B cell (primary cell): ENCODE data around the gene GPR18. TPM values are rescaled to one million over a fixed set of nuclear protein-coding genes. Genes with fewer than 3 reads are reported as not detected.

Experiments used
- ATAC-seq: fragments of 200-7000 bp; cut with Tn5 transposase; one replicate; pipeline ENCODE4 v1.10.0; 2021; ENCODE audit warnings: low read depth, mild to moderate bottlenecking, moderate number of reproducible peaks, moderate library complexity
- CTCF ChIA-PET: fragments of 350-600 bp; sonication (Branson Sonifier 250); formaldehyde crosslinking; loops from one replicate; lab custom pipeline; 2021; ENCODE audit warnings: antibody characterized with exemption, inconsistent platforms; lab: Charles Lee
- POLR2A ChIA-PET: fragments of 350-600 bp; sonication (Branson Sonifier 250); formaldehyde crosslinking; loops from one replicate; lab custom pipeline; 2021; ENCODE audit warnings: antibody characterized with exemption; lab: Charles Lee
- DNase-seq: peaks from one replicate; pipeline ENCODE4 v3.0.0; 2013
- H2AFZ ChIP-seq: 2 replicates; pipeline ENCODE4 v1.6.1; 2012; ENCODE audit warnings: mild to moderate bottlenecking, low read depth, low read length; ENCODE audit not compliant: insufficient read depth, poor library complexity, severe bottlenecking
- H3K27ac ChIP-seq, 2 donors: 1 replicate in 1 of 2; 2 replicates in 1 of 2; pipeline ENCODE4 v1.5.1; 2012 to 2013; ENCODE audit warnings: low read length in 2 of 2, mild to moderate bottlenecking in 2 of 2, moderate library complexity in 1 of 2
- H3K27me3 ChIP-seq, 4 experiments: fragments of 200-600 bp in 1 of 4; sonication (generic) in 1 of 4; replicated peaks in 1 of 4; 1 replicate in 2 of 4; 2 replicates in 2 of 4; pipeline versions ENCODE4 v1.6.1 to v1.7.0; 2013 to 2016; ENCODE audit warnings: low read length in 3 of 4, mild to moderate bottlenecking in 2 of 4, mixed read lengths in 1 of 4, moderate library complexity in 1 of 4; ENCODE audit not compliant: insufficient read depth in 4 of 4, control insufficient read depth in 3 of 4; ENCODE audit errors: control extremely low read depth in 1 of 4
- H3K36me3 ChIP-seq, 2 experiments: replicated peaks in 1 of 2; 1 replicate in 1 of 2; 2 replicates in 1 of 2; pipeline versions ENCODE4 v1.6.1 to v1.7.1; 2013; ENCODE audit warnings: low read length in 1 of 2; ENCODE audit not compliant: insufficient read depth in 2 of 2, control insufficient read depth in 1 of 2; ENCODE audit errors: control extremely low read depth in 1 of 2, extremely low read depth in 1 of 2
- H3K4me1 ChIP-seq, 2 donors: fragments of 200-600 bp in 1 of 2; sonication (generic) in 1 of 2; 1 replicate in 1 of 2; 2 replicates in 1 of 2; pipeline versions ENCODE4 v1.5.1 to v1.6.1; 2013 to 2017; ENCODE audit warnings: low read length in 2 of 2; ENCODE audit not compliant: control insufficient read depth in 2 of 2, insufficient read depth in 2 of 2
- H3K4me2 ChIP-seq: replicated peaks from 2 replicates; pipeline ENCODE3; 2012; ENCODE audit warnings: mild to moderate bottlenecking, low read depth, low read length; ENCODE audit not compliant: poor library complexity, severe bottlenecking
- H3K4me3 ChIP-seq, 5 experiments: fragments of 200-600 bp in 1 of 5; sonication (generic) in 1 of 5; 1 replicate in 3 of 5; 2 replicates in 2 of 5; pipeline versions ENCODE4 v1.5.1 to v1.7.0; 2011 to 2016; ENCODE audit warnings: low read length in 4 of 5, mild to moderate bottlenecking in 4 of 5, low read depth in 2 of 5, control low read depth in 1 of 5, moderate library complexity in 1 of 5; ENCODE audit not compliant: insufficient read depth in 1 of 5; ENCODE audit errors: control extremely low read depth in 1 of 5, extremely low read depth in 1 of 5
- H3K79me2 ChIP-seq: fragments of 200-600 bp; sonication (generic); one replicate; pipeline ENCODE4 v1.6.0; 2016; ENCODE audit warnings: low read length; ENCODE audit not compliant: control insufficient read depth, insufficient read depth
- H3K9ac ChIP-seq: fragments of 200-600 bp; sonication (generic); 2 replicates; pipeline ENCODE4 v1.6.1; 2017; ENCODE audit warnings: mild to moderate bottlenecking, low read length, moderate library complexity
- H3K9me3 ChIP-seq, 3 donors: one replicate each; pipeline versions ENCODE4 v1.6.1 to v1.7.1; 2013; ENCODE audit warnings: low read length in 2 of 3; ENCODE audit not compliant: control insufficient read depth in 2 of 3, insufficient read depth in 1 of 3; ENCODE audit errors: control extremely low read depth in 1 of 3
- H4K20me1 ChIP-seq: 2 replicates; pipeline ENCODE4 v1.6.0; 2012; ENCODE audit warnings: mild to moderate bottlenecking, low read length; ENCODE audit not compliant: insufficient read depth, control insufficient read depth, poor library complexity, severe bottlenecking
- H3K27ac Mint-ChIP-seq: one replicate; pipeline ENCODE4 v1.8.0; 2021; ENCODE audit warnings: mixed read lengths
- H3K27me3 Mint-ChIP-seq: one replicate; pipeline ENCODE4 v1.8.0; 2021; ENCODE audit warnings: mixed read lengths
- H3K4me1 Mint-ChIP-seq: one replicate; pipeline ENCODE4 v1.8.0; 2021; ENCODE audit warnings: mixed read lengths
- H3K4me3 Mint-ChIP-seq: one replicate; pipeline ENCODE4 v1.8.0; 2021; ENCODE audit warnings: mixed read lengths
- H3K9me3 Mint-ChIP-seq: one replicate; pipeline ENCODE4 v1.8.0; 2022; ENCODE audit warnings: mixed read lengths; ENCODE audit not compliant: insufficient read depth
- EZH2 ChIP-seq: IDR thresholded peaks from 2 replicates; pipeline ENCODE4 v1.6.1; 2012; ENCODE audit warnings: borderline replicate concordance, low read depth, mild to moderate bottlenecking, moderate library complexity, low read length; ENCODE audit not compliant: insufficient read depth, poor library complexity, severe bottlenecking
- WGBS: methylation state at CpG from one replicate; pipeline ENCODE4 v1.1.5; 2013; ENCODE audit warnings: missing lambda C conversion rate; ENCODE audit not compliant: insufficient coverage; 5-methylcytosine and 5-hydroxymethylcytosine counted together
- intact Hi-C: fragments of 100-400 bp; cut with micrococcal nuclease; formaldehyde crosslinking; loops from one replicate; pipeline ENCODE4 v1.10.0; 2022
- polyA plus RNA-seq: library from polyadenylated mRNA; depleted of rRNA; stranded (reverse); fragments of >200 nt; gene quantifications from 2 replicates; pipeline ENCODE4 v1.2.3, GENCODE V29; 2012
- total RNA-seq, 2 donors: library from RNA; stranded (reverse); fragments of 120-200 nt in 1 of 2; gene quantifications; 1 replicate in 1 of 2; 2 replicates in 1 of 2; pipeline versions ENCODE4 v1.2.3 to v1.2.4, GENCODE V29; 2013 to 2022
- TF ChIP-seq, protein P1 (sequence below): fragments of 200-600 bp; IDR thresholded peaks from one replicate; pipeline ENCODE4 v1.8.0; 2022; ENCODE audit warnings: antibody characterized with exemption, mild to moderate bottlenecking

Gene GPR18
- total and polyA plus RNA-seq, 2 donors (not counting 1 experiment from before 2014, with no cell fraction given), result 19.1 to 54.8 TPM

DNA sequence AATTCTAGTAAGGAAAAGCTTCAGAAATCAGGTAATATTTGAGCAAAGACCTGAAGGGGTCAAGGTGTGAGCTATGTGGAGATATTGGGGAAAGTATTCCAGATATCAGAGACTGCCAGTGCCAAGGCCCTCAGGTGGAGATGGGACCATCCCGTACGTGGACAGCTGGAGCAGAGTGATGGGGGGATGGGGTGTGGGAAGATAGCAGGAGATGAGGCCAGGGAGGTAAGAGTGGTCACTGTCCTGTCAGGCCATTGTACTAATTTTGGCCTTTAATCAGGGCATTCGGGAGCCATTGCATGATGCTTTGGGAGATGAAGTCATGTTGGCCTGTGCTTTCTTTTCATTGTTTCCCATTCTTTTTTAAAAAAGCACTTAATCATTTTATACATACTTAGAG, 13.1 kb upstream of the GPR18 start:
- no peak overlapping the region for H2AFZ ChIP-seq
- CTCF ChIA-PET, result interaction anchor here (1.2 to 17.1 kb wide), 21 partner anchors 11 to 344 kb away, joined by 3 to 661 read pairs (median 28); partner anchors contain the start of genes GPR18, GPR183, TM9SF2 and UBAC2
- intact Hi-C loops, result loop anchor here (5.0 kb wide), 1 partner anchor 966 kb away; no protein-coding TSS in a partner anchor
- H3K27me3 Mint-ChIP-seq, result no peaks in the 10 kb centered on the region
- POLR2A ChIA-PET, result interaction anchor here (1.1 to 2.1 kb wide), 4 partner anchors 31 to 118 kb away, joined by 4 to 9 read pairs (median 4); no protein-coding TSS in a partner anchor
- no peaks in the 10 kb centered on the region for H3K27me3 ChIP-seq
- no peaks in the 10 kb centered on the region for H3K9me3 Mint-ChIP-seq
- DNase-seq (no peak), ATAC-seq (no peak)
- peaks cover 0 to 27% of the 10 kb centered on the region in 2 experiments for H3K36me3 ChIP-seq
- peak overlapping the region; percentile 17 for H3K9ac ChIP-seq
- H3K4me1 Mint-ChIP-seq, result peaks cover 64% of the 10 kb centered on the region
- H3K4me1 ChIP-seq, result peaks cover 45 to 59% of the 10 kb centered on the region in 2 donors
- peak overlapping the region; percentile 69 to 89 for H3K27ac ChIP-seq
- peaks cover 78% of the 10 kb centered on the region for H3K79me2 ChIP-seq
- 71% methylated on average over 2 of the region's 3 CpGs for WGBS
- peaks cover 0 to 13% (median 5%) of the 10 kb centered on the region in 3 donors for H3K9me3 ChIP-seq
- peak overlapping the region; percentile 92 for H3K27ac Mint-ChIP-seq
- H3K4me3 Mint-ChIP-seq, result peak overlapping the region; percentile 37
- H3K4me2 ChIP-seq, result peak overlapping the region; percentile 63
- peak overlapping the region in 2 of 5 experiments; percentile 0 to 31 for H3K4me3 ChIP-seq
- H4K20me1 ChIP-seq, result no peaks in the 10 kb centered on the region
- TF ChIP-seq, protein P1, sequence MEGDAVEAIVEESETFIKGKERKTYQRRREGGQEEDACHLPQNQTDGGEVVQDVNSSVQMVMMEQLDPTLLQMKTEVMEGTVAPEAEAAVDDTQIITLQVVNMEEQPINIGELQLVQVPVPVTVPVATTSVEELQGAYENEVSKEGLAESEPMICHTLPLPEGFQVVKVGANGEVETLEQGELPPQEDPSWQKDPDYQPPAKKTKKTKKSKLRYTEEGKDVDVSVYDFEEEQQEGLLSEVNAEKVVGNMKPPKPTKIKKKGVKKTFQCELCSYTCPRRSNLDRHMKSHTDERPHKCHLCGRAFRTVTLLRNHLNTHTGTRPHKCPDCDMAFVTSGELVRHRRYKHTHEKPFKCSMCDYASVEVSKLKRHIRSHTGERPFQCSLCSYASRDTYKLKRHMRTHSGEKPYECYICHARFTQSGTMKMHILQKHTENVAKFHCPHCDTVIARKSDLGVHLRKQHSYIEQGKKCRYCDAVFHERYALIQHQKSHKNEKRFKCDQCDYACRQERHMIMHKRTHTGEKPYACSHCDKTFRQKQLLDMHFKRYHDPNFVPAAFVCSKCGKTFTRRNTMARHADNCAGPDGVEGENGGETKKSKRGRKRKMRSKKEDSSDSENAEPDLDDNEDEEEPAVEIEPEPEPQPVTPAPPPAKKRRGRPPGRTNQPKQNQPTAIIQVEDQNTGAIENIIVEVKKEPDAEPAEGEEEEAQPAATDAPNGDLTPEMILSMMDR, result no peak
- TF ChIP-seq EZH2, result no peak

DNA sequence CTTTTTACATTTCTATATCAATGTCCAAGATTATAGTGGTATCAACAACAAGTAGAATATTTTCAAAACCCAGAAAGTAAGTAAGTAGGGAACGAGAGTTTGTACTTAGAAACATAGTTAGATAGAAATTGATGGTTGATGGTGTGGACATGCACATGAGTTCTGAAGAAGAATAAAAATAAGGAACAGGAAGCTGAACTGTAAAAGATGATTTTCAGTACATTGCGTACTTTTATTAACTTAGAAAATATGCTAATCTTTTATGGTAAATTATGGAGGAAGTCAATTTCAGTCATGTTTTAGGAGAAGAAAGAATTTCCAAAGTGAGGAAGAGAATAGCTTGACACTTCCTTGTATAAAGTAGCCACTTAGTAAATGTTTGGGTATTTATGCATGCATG, 12.3 kb upstream of the GPR18 start:
- peak overlapping the region; percentile 69 to 89 for H3K27ac ChIP-seq
- peak; percentile 32 for ATAC-seq
- no peak for TF ChIP-seq EZH2
- TF ChIP-seq, protein P1, result no peak
- CTCF ChIA-PET, result interaction anchor here (0.7 to 17.1 kb wide), 50 partner anchors 10 to 1244 kb away, joined by 3 to 661 read pairs (median 9); partner anchors contain the start of genes CLYBL, GPR18, GPR183 and TM9SF2
- peaks cover 73% of the 10 kb centered on the region for H3K79me2 ChIP-seq
- peak overlapping the region in 1 of 5 experiments; percentile 31 for H3K4me3 ChIP-seq
- peak overlapping the region; percentile 17 for H3K9ac ChIP-seq
- H3K4me1 ChIP-seq, result peaks cover 44 to 53% of the 10 kb centered on the region in 2 donors
- no peaks in the 10 kb centered on the region for H3K27me3 Mint-ChIP-seq
- DNase-seq, result peak; percentile 65
- H3K9me3 ChIP-seq, result peaks cover 0 to 13% (median 5%) of the 10 kb centered on the region in 3 donors
- H3K9me3 Mint-ChIP-seq, result no peaks in the 10 kb centered on the region
- H3K4me2 ChIP-seq, result peak overlapping the region; percentile 63
- H3K27me3 ChIP-seq, result no peaks in the 10 kb centered on the region
- H3K4me1 Mint-ChIP-seq, result peaks cover 61% of the 10 kb centered on the region
- POLR2A ChIA-PET, result interaction anchor here (0.5 to 2.1 kb wide), 9 partner anchors 12 to 166 kb away, joined by 3 to 14 read pairs (median 4); no protein-coding TSS in a partner anchor
- H4K20me1 ChIP-seq, result no peaks in the 10 kb centered on the region
- no CpG with 5 or more reads among the region's 2 CpGs for WGBS
- H3K27ac Mint-ChIP-seq, result peak overlapping the region; percentile 92
- H3K36me3 ChIP-seq, result peaks cover 0 to 22% of the 10 kb centered on the region in 2 experiments
- intact Hi-C loops, result loop anchor here (1.0 to 5.0 kb wide), 4 partner anchors 12 to 967 kb away; partner anchors contain the start of gene GPR183
- H3K4me3 Mint-ChIP-seq, result peak overlapping the region; percentile 37
- no peak overlapping the region for H2AFZ ChIP-seq
